Measurements from ENCODE around the gene PCBP3. TPM values are rescaled to one million over a fixed set of nuclear protein-coding genes. Genes with fewer than 3 reads are reported as not detected.

Gene PCBP3
- total and polyA plus RNA-seq, 2 of the 8 experiments (the other 6 are each of a cell fraction or from before 2014, with no cell fraction given) = 3.5 to 6.3 TPM

DNA sequence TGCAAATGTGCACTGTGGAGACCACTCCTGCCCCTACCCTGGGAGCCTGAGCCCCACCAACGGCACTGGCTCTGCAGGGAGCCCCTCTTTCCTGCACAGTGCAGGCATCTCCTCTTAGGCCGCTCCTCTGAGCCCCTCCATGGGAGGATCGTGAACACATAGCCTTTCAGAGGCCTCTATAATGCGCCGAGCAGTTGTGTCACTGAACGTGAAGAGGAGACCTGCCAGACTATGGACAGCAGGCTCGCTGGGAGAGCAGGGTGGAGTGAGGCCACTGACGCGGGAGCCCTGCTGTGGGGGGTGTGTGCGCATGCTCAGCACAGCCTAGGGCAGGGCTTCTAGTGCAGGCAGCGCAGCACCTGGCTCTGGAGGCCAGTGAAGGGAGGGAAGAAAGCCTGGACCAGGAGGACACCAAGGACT is 186.7 kb downstream of the PCBP3 start (continued):
- TF ChIP-seq MAFK (IDR thresholded peaks at IDR 0.05; ENCODE audit: low read depth, low read length) = no peak
- no peak for TF ChIP-seq JUND (IDR thresholded peaks at IDR 0.05; ENCODE audit: low read length)
- no peak for TF ChIP-seq RAD21 (IDR thresholded peaks at IDR 0.05 in 1 of 2, conservative IDR thresholded peaks at IDR 0.05 in 1 of 2; ENCODE audit: low read depth in 2 of 2, low read length in 2 of 2)
- TF ChIP-seq SIRT6 (IDR thresholded peaks at IDR 0.05; ENCODE audit: low read length) = no peak
